AG04450 (cell line): ENCODE data around the gene GDPD3. TPM values are rescaled to one million over a fixed set of nuclear protein-coding genes. Genes with fewer than 3 reads are reported as not detected.

Source experiments
- CTCF ChIA-PET: fragments of 300-600, 350-600 bp; formaldehyde crosslinking; extraction: SDS; loops from one replicate; lab custom pipeline; 2022; ENCODE audit warnings: antibody characterized with exemption, inconsistent platforms; lab: Charles Lee
- POLR2A ChIA-PET: fragments of 350-600 bp; formaldehyde crosslinking; extraction: SDS; loops from one replicate; lab custom pipeline; 2021; ENCODE audit warnings: antibody characterized with exemption, inconsistent platforms; lab: Yijun Ruan, JAX
- DNase-seq: peaks from one replicate; pipeline ENCODE4 v3.0.0-alpha.2; 2011; ENCODE audit warnings: low read depth, low spot score
- H3K27ac ChIP-seq: one replicate; pipeline ENCODE4 v1.5.1; 2012; ENCODE audit warnings: low read depth, low read length, control low read depth
- H3K27me3 ChIP-seq: one replicate; pipeline ENCODE4 v1.6.0; 2012; ENCODE audit warnings: low read length; ENCODE audit not compliant: control insufficient read depth, insufficient read depth
- H3K4me3 ChIP-seq: 2 replicates; pipeline ENCODE4 v1.5.1; 2011; ENCODE audit warnings: mild to moderate bottlenecking, low read depth, low read length, control low read depth
- H3K9me3 ChIP-seq: 2 replicates; pipeline ENCODE4 v1.5.1; 2012; ENCODE audit warnings: low read length; ENCODE audit not compliant: control insufficient read depth, insufficient read depth
- polyA plus RNA-seq: library from polyadenylated mRNA; depleted of rRNA; stranded (reverse); fragments of >200 nt; gene quantifications from 2 replicates; pipeline ENCODE4 v1.2.3, GENCODE V29; 2011
- TF ChIP-seq, protein P1 (sequence below): IDR thresholded peaks from 2 replicates; pipeline ENCODE4 v1.5.1; 2011; ENCODE audit warnings: low read depth, low read length, control low read depth, inconsistent platforms

The GDPD3 gene
- polyA plus RNA-seq, 1 experiment: 1.9 TPM

DNA sequence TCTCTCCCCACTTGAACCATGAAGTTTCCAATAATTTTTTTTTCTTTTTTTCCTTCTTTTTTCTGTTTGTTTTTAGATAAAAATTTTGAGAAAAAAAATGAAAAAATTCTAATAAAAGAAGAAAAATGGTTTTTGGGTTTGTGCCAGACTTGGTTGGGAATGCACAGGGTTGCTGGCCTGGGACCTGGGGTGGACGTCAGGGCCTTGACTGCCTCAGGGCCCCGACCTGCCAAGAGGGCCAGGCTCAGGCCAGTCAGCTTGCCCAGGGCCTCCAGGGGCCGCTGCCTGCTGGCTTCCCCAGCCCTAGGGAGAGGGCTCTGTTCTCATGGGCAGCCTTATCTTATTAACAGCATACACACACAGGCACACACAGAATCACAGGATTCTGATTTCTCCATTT lies 28.1 kb downstream of the GDPD3 start:
- POLR2A ChIA-PET: interaction anchor here (0.7 to 0.9 kb wide), 2 partner anchors 20 to 317 kb away, joined by 3 read pairs; partner anchors contain the start of gene ALDOA
- TF ChIP-seq, protein P1, sequence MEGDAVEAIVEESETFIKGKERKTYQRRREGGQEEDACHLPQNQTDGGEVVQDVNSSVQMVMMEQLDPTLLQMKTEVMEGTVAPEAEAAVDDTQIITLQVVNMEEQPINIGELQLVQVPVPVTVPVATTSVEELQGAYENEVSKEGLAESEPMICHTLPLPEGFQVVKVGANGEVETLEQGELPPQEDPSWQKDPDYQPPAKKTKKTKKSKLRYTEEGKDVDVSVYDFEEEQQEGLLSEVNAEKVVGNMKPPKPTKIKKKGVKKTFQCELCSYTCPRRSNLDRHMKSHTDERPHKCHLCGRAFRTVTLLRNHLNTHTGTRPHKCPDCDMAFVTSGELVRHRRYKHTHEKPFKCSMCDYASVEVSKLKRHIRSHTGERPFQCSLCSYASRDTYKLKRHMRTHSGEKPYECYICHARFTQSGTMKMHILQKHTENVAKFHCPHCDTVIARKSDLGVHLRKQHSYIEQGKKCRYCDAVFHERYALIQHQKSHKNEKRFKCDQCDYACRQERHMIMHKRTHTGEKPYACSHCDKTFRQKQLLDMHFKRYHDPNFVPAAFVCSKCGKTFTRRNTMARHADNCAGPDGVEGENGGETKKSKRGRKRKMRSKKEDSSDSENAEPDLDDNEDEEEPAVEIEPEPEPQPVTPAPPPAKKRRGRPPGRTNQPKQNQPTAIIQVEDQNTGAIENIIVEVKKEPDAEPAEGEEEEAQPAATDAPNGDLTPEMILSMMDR: no peak
- Histone ChIP-seq H3K27ac (peak overlapping the region; percentile 21), H3K4me3 (no peak overlapping the region), H3K27me3 (no peaks in the 10 kb centered on the region), H3K9me3 (no peaks in the 10 kb centered on the region; the same call in 1 of the 2 replicates)
- no peak for DNase-seq
- CTCF ChIA-PET: interaction anchor here (0.6 kb wide), 1 partner anchor 11 kb away, joined by 3 read pairs; no protein-coding TSS in a partner anchor

DNA sequence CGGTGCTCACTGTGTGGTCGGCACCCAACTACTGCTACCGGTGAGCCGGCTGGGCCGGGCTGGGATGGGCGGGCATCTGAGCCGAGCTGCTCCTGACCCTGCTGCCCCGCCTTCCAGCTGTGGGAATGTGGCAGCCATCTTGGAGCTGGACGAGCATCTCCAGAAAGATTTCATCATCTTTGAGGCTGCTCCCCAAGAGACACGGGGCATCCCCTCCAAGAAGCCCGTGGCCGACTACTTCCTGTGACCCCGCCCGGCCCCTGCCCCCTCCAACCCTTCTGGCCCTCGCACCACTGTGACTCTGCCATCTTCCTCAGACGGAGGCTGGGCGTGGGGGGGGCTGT lies 28.5 kb downstream of the GDPD3 start:
- H3K27ac ChIP-seq: no peak overlapping the region
- H3K9me3 ChIP-seq: no peaks in the 10 kb centered on the region; the same call in 1 of the 2 replicates
- TF ChIP-seq, protein P1: no peak
- CTCF ChIA-PET: interaction anchor here (0.6 to 1.4 kb wide), 2 partner anchors 7 to 12 kb away, joined by 3 read pairs; partner anchors contain the start of gene TBX6
- no peak overlapping the region for H3K4me3 ChIP-seq
- DNase-seq: no peak
- POLR2A ChIA-PET: interaction anchor here (0.7 to 0.9 kb wide), 2 partner anchors 19 to 317 kb away, joined by 3 read pairs; partner anchors contain the start of gene ALDOA
- H3K27me3 ChIP-seq: no peaks in the 10 kb centered on the region

DNA sequence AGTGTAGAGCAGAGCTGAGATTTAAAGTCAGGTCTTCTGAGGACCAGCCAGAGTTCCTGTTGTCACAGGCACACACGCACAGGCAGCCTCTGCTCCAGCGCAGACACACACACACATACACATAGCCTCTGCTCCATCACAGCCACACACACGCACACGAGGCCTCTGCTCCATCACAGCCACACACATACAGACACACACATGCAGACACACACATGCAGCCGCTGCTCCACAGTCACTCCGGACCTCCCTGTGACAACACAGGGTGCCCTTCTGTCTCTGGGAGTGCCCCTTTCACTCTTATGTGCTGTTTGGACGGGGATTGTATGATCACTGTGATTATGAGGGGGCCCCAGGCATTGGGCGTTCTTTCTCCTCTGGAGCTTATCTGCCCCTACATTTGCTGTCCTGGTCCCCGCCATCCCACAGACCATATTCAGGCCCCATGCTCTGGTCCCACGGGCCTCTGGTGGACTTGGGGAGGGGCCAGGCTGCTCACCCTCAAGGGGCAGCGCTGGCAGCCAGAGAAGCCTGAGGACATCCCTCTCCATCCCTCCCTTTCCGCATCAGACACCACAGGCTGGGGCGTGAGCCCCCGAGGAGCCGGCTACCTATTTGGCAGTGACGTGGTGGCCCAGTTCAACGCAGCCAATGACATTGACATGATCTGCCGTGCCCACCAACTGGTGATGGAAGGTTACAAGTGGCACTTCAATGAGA lies 29.1 kb downstream of the GDPD3 start:
- ChIA-PET CTCF (interaction anchor here (1.4 kb wide), 1 partner anchor 8 kb away, joined by 3 read pairs; the partner anchor contains the start of gene TBX6), POLR2A (interaction anchor here (0.7 to 0.9 kb wide), 2 partner anchors 19 to 318 kb away, joined by 3 read pairs; partner anchors contain the start of gene ALDOA)
- Histone ChIP-seq H3K9me3 (no peaks in the 10 kb centered on the region; the same call in 1 of the 2 replicates), H3K4me3 (no peak overlapping the region), H3K27ac (no peak overlapping the region), H3K27me3 (no peaks in the 10 kb centered on the region)
- no peak for DNase-seq
- TF ChIP-seq, protein P1: no peak

DNA sequence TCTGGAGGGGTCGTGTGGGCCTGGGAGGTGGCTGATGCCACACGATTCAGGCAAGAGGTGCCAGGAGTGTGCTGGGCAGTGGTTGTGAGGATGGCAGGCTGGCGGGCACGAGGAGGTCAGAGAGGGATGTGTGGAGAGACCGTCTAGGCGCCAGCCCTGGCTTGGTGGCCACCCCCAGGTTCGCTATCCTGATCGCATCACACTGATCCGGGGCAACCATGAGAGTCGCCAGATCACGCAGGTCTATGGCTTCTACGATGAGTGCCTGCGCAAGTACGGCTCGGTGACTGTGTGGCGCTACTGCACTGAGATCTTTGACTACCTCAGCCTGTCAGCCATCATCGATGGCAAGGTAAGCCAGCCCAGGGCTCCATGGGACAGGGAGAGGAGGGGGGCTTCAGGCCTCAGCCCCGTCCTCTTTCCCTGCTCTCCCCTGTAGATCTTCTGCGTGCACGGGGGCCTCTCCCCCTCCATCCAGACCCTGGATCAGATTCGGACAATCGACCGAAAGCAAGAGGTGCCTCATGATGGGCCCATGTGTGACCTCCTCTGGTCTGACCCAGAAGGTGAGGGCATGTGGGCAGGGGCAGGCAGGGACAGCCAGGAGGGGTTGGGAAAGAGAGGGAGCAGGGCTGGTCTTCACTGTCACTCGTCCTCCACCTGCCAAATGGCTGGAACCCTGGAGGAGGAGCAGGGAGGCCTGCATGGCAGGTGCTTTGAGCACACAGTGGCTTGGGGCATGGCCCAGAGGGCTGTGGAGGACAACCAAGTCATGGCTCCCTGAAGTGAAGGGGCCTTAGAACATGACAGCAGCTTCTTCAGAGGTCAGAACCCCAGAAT lies 29.9 kb downstream of the GDPD3 start:
- ChIA-PET CTCF (interaction anchor here (1.4 to 2.6 kb wide), 2 partner anchors 9 kb away, joined by 3 to 8 read pairs; partner anchors contain the start of gene TBX6), POLR2A (no interaction called here)
- DNase-seq: no peak
- Histone ChIP-seq H3K9me3 (no peaks in the 10 kb centered on the region; the same call in 1 of the 2 replicates), H3K27ac (no peak overlapping the region), H3K4me3 (no peak overlapping the region), H3K27me3 (no peaks in the 10 kb centered on the region)
- TF ChIP-seq, protein P1: no peak
